Right cardiac atrium (tissue), 5 donors: ENCODE data around the gene ATP2B2. TPM values are rescaled to one million over a fixed set of nuclear protein-coding genes. Genes with fewer than 3 reads are reported as not detected.
"Not testable (repeated sequence)": the region's sequence is repeated elsewhere in the genome, so short reads cannot be mapped to it uniquely, and the experiment has no call there.

Experiments
- ATAC-seq, 2 donors: fragments of 200-7000 bp; cut with Tn5 transposase; one replicate each; pipeline versions ENCODE4 v1.8.0 to v1.9.1; 2020; ENCODE audit warnings: moderate library complexity in 2 of 2, mild to moderate bottlenecking in 1 of 2
- DNase-seq, 3 donors: peaks; one replicate each; pipeline ENCODE4 v3.0.0-alpha.2; 2020
- H3K27ac ChIP-seq: one replicate; pipeline ENCODE4 v1.5.1; 2013; ENCODE audit warnings: mild to moderate bottlenecking, low read length, control low read depth, moderate library complexity
- H3K27me3 ChIP-seq: one replicate; pipeline ENCODE4 v1.6.1; 2013; ENCODE audit not compliant: control insufficient read depth, insufficient read depth
- H3K4me1 ChIP-seq: one replicate; pipeline ENCODE4 v1.6.1; 2013; ENCODE audit warnings: low read length; ENCODE audit not compliant: control insufficient read depth, insufficient read depth
- H3K4me3 ChIP-seq: one replicate; pipeline ENCODE4 v1.5.1; 2013; ENCODE audit warnings: low read length, control low read depth
- H3K9me3 ChIP-seq: one replicate; pipeline ENCODE4 v1.6.1; 2013; ENCODE audit warnings: low read length; ENCODE audit not compliant: control insufficient read depth
- WGBS: extraction: QIAGEN DNeasy Blood & Tissue Kit; methylation state at CpG from one replicate; pipeline ENCODE4 v1.1.7; 2013; 5-methylcytosine and 5-hydroxymethylcytosine counted together
- intact Hi-C, 4 donors: fragments of 100-400 bp; cut with DNase I; formaldehyde crosslinking; loops; one replicate each; pipeline versions ENCODE4 v1.11.0 to v1.14.0; 2022 to 2023
- polyA plus RNA-seq: library from polyadenylated mRNA; stranded (reverse); fragments of 200-250 nt; gene quantifications from one replicate; pipeline ENCODE4 v1.2.3, GENCODE V29; 2013
- total RNA-seq, 4 donors: library from RNA; stranded (reverse); fragmentation: NEBNext Ultra II Directional; extraction: Animal tissue kit (Norgen Biotek cat#: 25700); gene quantifications; one replicate each; pipeline ENCODE4 v1.2.1, GENCODE V29; 2021
- donor health status: healthy with polysubstance abuse.
- donor health status: DM: no; HTN: yes; CAD: no.
- donor health status: DM: no; HTN: no; CAD: no.
- donor health status: DM: no; HTN: yes; CAD: no; lungs with severe emphysema.
- donor health status: DM: yes; HTN: yes; CAD: no.

Gene ATP2B2
- total and polyA plus RNA-seq, 5 donors: 0.14 to 0.36 (median 0.20) TPM

GRCh38 chr3:10382892-10383849, 122.2 kb downstream of the ATP2B2 start:
- no peak for DNase-seq
- no peak overlapping the region for H3K4me3 ChIP-seq
- no peak overlapping the region for H3K27ac ChIP-seq
- intact Hi-C loops: no loop called here
- ATAC-seq: no peak
- H3K4me1 ChIP-seq: no peaks in the 10 kb centered on the region
- H3K27me3 ChIP-seq: no peaks in the 10 kb centered on the region
- 73% methylated on average over 4 of the region's 4 CpGs for WGBS
- H3K9me3 ChIP-seq: peaks cover 4% of the 10 kb centered on the region

- H3K4me1 ChIP-seq, ATAC-seq, H3K4me3 ChIP-seq, H3K27ac ChIP-seq, intact Hi-C loops, H3K27me3 ChIP-seq, H3K9me3 ChIP-seq, DNase-seq: not testable (repeated sequence)
- WGBS: 84% methylated on average over 3 of the region's 3 CpGs
Observed at GRCh38 chr3:10382445-10382844, 122.9 kb downstream of the ATP2B2 start.

- Histone ChIP-seq H3K27me3 (no peaks in the 10 kb centered on the region), H3K4me3 (no peak overlapping the region), H3K9me3 (no peaks in the 10 kb centered on the region), H3K27ac (no peak overlapping the region), H3K4me1 (peaks cover 4% of the 10 kb centered on the region)
- ATAC-seq: no peak
- 72% methylated on average over 4 of the region's 4 CpGs for WGBS
- no peak for DNase-seq
- intact Hi-C loops: no loop called here
Observed at GRCh38 chr3:10381336-10381735, 124.0 kb downstream of the ATP2B2 start.

GRCh38 chr3:10380906-10381305, 124.5 kb downstream of the ATP2B2 start:
- ATAC-seq (no peak), DNase-seq (no peak)
- H3K27ac ChIP-seq: no peak overlapping the region

GRCh38 chr3:10379961-10380360, 125.4 kb downstream of the ATP2B2 start:
- 89% methylated on average over 7 of the region's 7 CpGs for WGBS

More at GRCh38 chr3:10380906-10381305, 124.5 kb downstream of the ATP2B2 start:
- 53% methylated on average over 3 of the region's 3 CpGs for WGBS
- no peak overlapping the region for H3K4me3 ChIP-seq
- intact Hi-C loops: no loop called here
- peaks cover 4% of the 10 kb centered on the region for H3K4me1 ChIP-seq
- H3K9me3 ChIP-seq: no peaks in the 10 kb centered on the region
- H3K27me3 ChIP-seq: no peaks in the 10 kb centered on the region

GRCh38 chr3:10379161-10379560, 126.2 kb downstream of the ATP2B2 start:
- WGBS: 86% methylated on average over 15 of the region's 15 CpGs
- intact Hi-C loops: no loop called here

More at GRCh38 chr3:10379961-10380360, 125.4 kb downstream of the ATP2B2 start:
- no peak overlapping the region for H3K27ac ChIP-seq
- ATAC-seq (no peak), DNase-seq (no peak)
- no peak overlapping the region for H3K4me3 ChIP-seq
- H3K4me1 ChIP-seq: peaks cover 4% of the 10 kb centered on the region
- intact Hi-C loops: no loop called here
- H3K9me3 ChIP-seq: no peaks in the 10 kb centered on the region
- H3K27me3 ChIP-seq: no peaks in the 10 kb centered on the region

GRCh38 chr3:10378742-10379141, 126.6 kb downstream of the ATP2B2 start:
- no peaks in the 10 kb centered on the region for H3K27me3 ChIP-seq

More at GRCh38 chr3:10379161-10379560, 126.2 kb downstream of the ATP2B2 start:
- no peak for DNase-seq
- no peak for ATAC-seq
- peaks cover 4% of the 10 kb centered on the region for H3K4me1 ChIP-seq
- H3K27me3 ChIP-seq: no peaks in the 10 kb centered on the region
- H3K4me3 ChIP-seq: no peak overlapping the region
- H3K27ac ChIP-seq: no peak overlapping the region
- H3K9me3 ChIP-seq: no peaks in the 10 kb centered on the region

GRCh38 chr3:10378246-10378645, 127.1 kb downstream of the ATP2B2 start:
- Histone ChIP-seq H3K9me3 (no peaks in the 10 kb centered on the region), H3K4me1 (peaks cover 4% of the 10 kb centered on the region), H3K27me3 (no peaks in the 10 kb centered on the region), H3K27ac (no peak overlapping the region), H3K4me3 (no peak overlapping the region)
- 80% methylated on average over 16 of the region's 16 CpGs for WGBS
- intact Hi-C loops: no loop called here
- DNase-seq (no peak), ATAC-seq (no peak)

More at GRCh38 chr3:10378742-10379141, 126.6 kb downstream of the ATP2B2 start:
- intact Hi-C loops: no loop called here
- no peak overlapping the region for H3K27ac ChIP-seq
- no peaks in the 10 kb centered on the region for H3K9me3 ChIP-seq
- DNase-seq (no peak), ATAC-seq (no peak)
- peaks cover 4% of the 10 kb centered on the region for H3K4me1 ChIP-seq
- 85% methylated on average over 7 of the region's 7 CpGs for WGBS
- no peak overlapping the region for H3K4me3 ChIP-seq

- DNase-seq (peak; percentile 30 to 72 (median 66)), ATAC-seq (peak; percentile 70 to 75)
- Histone ChIP-seq H3K4me1 (peaks cover 4% of the 10 kb centered on the region), H3K27ac (peak overlapping the region; percentile 25), H3K9me3 (no peaks in the 10 kb centered on the region), H3K27me3 (no peaks in the 10 kb centered on the region), H3K4me3 (no peak overlapping the region)
- intact Hi-C loops: no loop called here
- 34% methylated on average over 16 of the region's 16 CpGs for WGBS
Observed at GRCh38 chr3:10377148-10377725, 128.1 kb downstream of the ATP2B2 start.

- H3K27ac ChIP-seq: no peak overlapping the region
- H3K4me1 ChIP-seq: peaks cover 4% of the 10 kb centered on the region
- no peaks in the 10 kb centered on the region for H3K9me3 ChIP-seq
- ATAC-seq: no peak
- no peak overlapping the region for H3K4me3 ChIP-seq
- intact Hi-C loops: no loop called here
- H3K27me3 ChIP-seq: no peaks in the 10 kb centered on the region
- WGBS: 68% methylated on average over 6 of the region's 6 CpGs
- no peak for DNase-seq
Observed at GRCh38 chr3:10376353-10376752, 129.0 kb downstream of the ATP2B2 start.
